Lung (tissue), 13 donors: ENCODE data around the gene SHB. TPM values are rescaled to one million over a fixed set of nuclear protein-coding genes. Genes with fewer than 3 reads are reported as not detected.

Source experiments
- ATAC-seq: fragments of 200-7000 bp; cut with Tn5 transposase; one replicate; pipeline ENCODE4 v1.9.1; 2020; ENCODE audit warnings: moderate number of reproducible peaks; ENCODE audit not compliant: insufficient read depth, low FRiP score
- DNase-seq, 3 donors: peaks; one replicate each; pipeline ENCODE4 v3.0.0-alpha.2; 2013 to 2017
- H3K27ac ChIP-seq, 2 donors: one replicate each; pipeline ENCODE4 v1.5.1; 2013; ENCODE audit warnings: mild to moderate bottlenecking in 2 of 2, moderate library complexity in 2 of 2, control low read depth in 1 of 2, inconsistent platforms in 1 of 2, low read depth in 1 of 2, low read length in 1 of 2
- H3K27me3 ChIP-seq, 3 donors: one replicate each; pipeline ENCODE4 v1.5.1; 2013; ENCODE audit warnings: low read length in 2 of 3; ENCODE audit not compliant: control insufficient read depth in 3 of 3, insufficient read depth in 3 of 3
- H3K36me3 ChIP-seq, 4 donors: one replicate each; pipeline ENCODE4 v1.5.1; 2013; ENCODE audit warnings: low read length in 4 of 4, mild to moderate bottlenecking in 1 of 4, moderate library complexity in 1 of 4; ENCODE audit not compliant: control insufficient read depth in 4 of 4, insufficient read depth in 4 of 4
- H3K4me1 ChIP-seq, 5 donors: one replicate each; pipeline ENCODE4 v1.5.1; 2013; ENCODE audit warnings: low read length in 5 of 5, mild to moderate bottlenecking in 2 of 5, moderate library complexity in 1 of 5; ENCODE audit not compliant: control insufficient read depth in 5 of 5, insufficient read depth in 5 of 5
- H3K4me3 ChIP-seq: one replicate; pipeline ENCODE4 v1.5.1; 2013; ENCODE audit warnings: mild to moderate bottlenecking, control low read depth, moderate library complexity
- H3K9ac ChIP-seq, 2 donors: one replicate each; pipeline ENCODE4 v1.5.1; 2013; ENCODE audit warnings: low read length in 2 of 2, control low read depth in 1 of 2; ENCODE audit not compliant: insufficient read depth in 1 of 2
- H3K9me3 ChIP-seq, 4 donors: one replicate each; pipeline ENCODE4 v1.5.1; 2013; ENCODE audit warnings: low read length in 3 of 4, mild to moderate bottlenecking in 1 of 4, moderate library complexity in 1 of 4; ENCODE audit not compliant: control insufficient read depth in 4 of 4, insufficient read depth in 3 of 4
- WGBS, 2 donors: extraction: QIAGEN DNeasy Blood & Tissue Kit; methylation state at CpG; one replicate each; pipeline ENCODE4 v1.1.7; 2013; 5-methylcytosine and 5-hydroxymethylcytosine counted together
- polyA plus RNA-seq, 2 donors: library from polyadenylated mRNA; stranded (reverse); fragments of 200-250 nt; gene quantifications; one replicate each; pipeline ENCODE4 v1.2.1, GENCODE V29; 2013
- small RNA-seq: library from RNA; depleted of rRNA; stranded (forward); fragments of <200 nt; gene quantifications from one replicate; pipeline ENCODE3, GENCODE V24; 2014; ENCODE audit warnings: low replicate concordance
- total RNA-seq, 2 donors: library from RNA; depleted of rRNA in 1 of 2; stranded (reverse); fragments of >200 nt in 1 of 2; gene quantifications; one replicate each; pipeline ENCODE4 v1.2.1, GENCODE V29; 2014 to 2021
- TF ChIP-seq, protein P1 (sequence below): IDR thresholded peaks from 2 replicates; pipeline ENCODE4 v1.5.1; 2012; ENCODE audit warnings: mild to moderate bottlenecking; ENCODE audit errors: control extremely low read depth, extremely low read depth
- donor health status: control.
- donor health status: control.
- donor health status: Bipolar disorder and iron deficiency.
- donor health status: healthy.
- donor health status: DM: yes; HTN: yes; CAD: no.

The SHB gene
- total and polyA plus RNA-seq, 4 donors = 10.8 to 32.3 (median 14.4) TPM

DNA sequence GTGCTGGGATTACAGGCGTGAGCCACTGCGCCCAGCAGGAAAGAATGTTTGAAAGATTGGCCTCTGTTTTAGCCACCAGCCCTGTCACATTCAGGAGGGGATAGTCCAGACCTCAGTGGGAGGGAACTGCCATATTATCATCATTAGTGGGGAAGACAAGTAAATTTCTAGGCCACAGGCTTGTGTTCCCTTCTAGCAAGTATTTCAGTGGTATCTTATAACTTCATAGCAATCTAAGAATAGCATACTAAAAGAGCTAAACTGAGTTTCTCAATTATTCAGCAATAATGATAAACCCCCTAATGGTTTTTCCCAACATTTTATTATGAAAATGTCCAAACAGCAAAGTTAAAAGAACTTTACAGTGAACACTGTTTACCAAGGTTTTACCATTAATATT lies 195.1 kb downstream of the SHB start:
- 94 to 97% methylated on average over 2 of the region's 2 CpGs for WGBS, 2 donors
- no peaks in the 10 kb centered on the region for H3K4me1 ChIP-seq
- TF ChIP-seq, protein P1, sequence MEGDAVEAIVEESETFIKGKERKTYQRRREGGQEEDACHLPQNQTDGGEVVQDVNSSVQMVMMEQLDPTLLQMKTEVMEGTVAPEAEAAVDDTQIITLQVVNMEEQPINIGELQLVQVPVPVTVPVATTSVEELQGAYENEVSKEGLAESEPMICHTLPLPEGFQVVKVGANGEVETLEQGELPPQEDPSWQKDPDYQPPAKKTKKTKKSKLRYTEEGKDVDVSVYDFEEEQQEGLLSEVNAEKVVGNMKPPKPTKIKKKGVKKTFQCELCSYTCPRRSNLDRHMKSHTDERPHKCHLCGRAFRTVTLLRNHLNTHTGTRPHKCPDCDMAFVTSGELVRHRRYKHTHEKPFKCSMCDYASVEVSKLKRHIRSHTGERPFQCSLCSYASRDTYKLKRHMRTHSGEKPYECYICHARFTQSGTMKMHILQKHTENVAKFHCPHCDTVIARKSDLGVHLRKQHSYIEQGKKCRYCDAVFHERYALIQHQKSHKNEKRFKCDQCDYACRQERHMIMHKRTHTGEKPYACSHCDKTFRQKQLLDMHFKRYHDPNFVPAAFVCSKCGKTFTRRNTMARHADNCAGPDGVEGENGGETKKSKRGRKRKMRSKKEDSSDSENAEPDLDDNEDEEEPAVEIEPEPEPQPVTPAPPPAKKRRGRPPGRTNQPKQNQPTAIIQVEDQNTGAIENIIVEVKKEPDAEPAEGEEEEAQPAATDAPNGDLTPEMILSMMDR = no peak
- H3K27me3 ChIP-seq = no peaks in the 10 kb centered on the region
- no peak overlapping the region for H3K9ac ChIP-seq
- ATAC-seq = no peak
- H3K4me3 ChIP-seq = no peak overlapping the region
- H3K36me3 ChIP-seq = peaks cover 2 to 8% (median 4%) of the 10 kb centered on the region in 4 donors
- no peak overlapping the region for H3K27ac ChIP-seq
- DNase-seq = no peak
- H3K9me3 ChIP-seq = peaks cover 0 to 5% (median under 1%) of the 10 kb centered on the region in 4 donors

DNA sequence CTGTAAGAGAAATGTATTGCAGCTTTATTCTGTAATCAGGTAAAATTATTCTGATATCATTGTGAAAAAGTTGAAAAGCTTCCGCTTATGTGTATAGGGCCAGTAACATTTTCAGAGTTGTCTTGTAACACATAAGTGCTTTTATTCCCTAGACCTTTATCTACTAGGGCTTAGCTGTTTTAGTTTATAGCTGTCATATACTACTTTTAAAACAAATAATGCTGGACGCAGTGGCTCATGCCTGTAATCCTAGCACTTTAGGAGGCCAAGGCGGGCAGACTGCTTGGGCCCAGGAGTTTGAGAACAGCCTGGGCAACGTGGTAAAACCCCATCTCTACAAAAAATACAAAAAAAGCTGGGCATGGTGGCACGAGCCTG lies 198.2 kb downstream of the SHB start:
- ATAC-seq (no peak), DNase-seq (no peak)
- Histone ChIP-seq H3K4me3 (no peak overlapping the region), H3K4me1 (no peaks in the 10 kb centered on the region), H3K27ac (no peak overlapping the region), H3K9ac (no peak overlapping the region), H3K9me3 (no peaks in the 10 kb centered on the region), H3K36me3 (peaks cover 0 to 2% (median under 1%) of the 10 kb centered on the region in 4 donors), H3K27me3 (no peaks in the 10 kb centered on the region)
- TF ChIP-seq, protein P1 = no peak
- 76 to 87% methylated on average over 5 of the region's 5 CpGs for WGBS, 2 donors

DNA sequence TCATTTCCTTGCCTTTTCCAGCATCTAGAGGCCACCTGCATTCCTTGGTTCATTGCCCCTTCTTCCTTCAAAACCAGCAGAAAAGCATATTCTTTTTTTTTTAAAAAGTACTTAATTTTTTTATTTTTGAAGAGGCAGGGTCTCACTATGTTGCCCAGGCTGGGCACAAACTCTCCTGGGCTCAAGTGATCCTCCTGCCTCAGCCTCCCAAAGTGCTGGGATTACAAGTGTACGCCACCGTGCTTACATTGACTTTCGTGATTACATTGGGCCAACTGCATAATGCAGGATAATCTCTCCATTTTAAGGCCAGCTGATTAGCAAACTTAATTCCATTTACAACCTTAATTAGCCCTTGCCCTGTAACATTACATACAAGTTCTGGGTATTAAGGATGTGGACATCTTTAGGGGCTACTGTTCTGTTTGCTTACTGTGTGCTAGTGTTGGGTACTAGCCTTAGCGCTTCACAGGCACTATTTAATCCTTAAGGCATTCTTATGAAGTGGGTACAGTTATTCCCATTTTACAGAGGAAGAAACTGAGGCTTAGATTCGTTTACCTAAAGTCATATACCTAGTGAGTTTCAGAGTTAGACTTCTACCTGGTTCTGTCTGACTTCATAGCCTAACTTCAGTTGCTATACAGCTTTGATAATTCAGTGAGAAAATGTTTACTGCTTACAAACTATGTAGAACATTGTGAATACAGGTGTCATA lies 198.8 kb downstream of the SHB start:
- no peaks in the 10 kb centered on the region for H3K9me3 ChIP-seq
- peaks cover 0 to 4% (median under 1%) of the 10 kb centered on the region in 4 donors for H3K36me3 ChIP-seq
- no peak overlapping the region for H3K9ac ChIP-seq
- no peak for DNase-seq
- TF ChIP-seq, protein P1 = no peak
- WGBS, 2 donors = 96 to 98% methylated on average over 5 of the region's 5 CpGs
- no peaks in the 10 kb centered on the region for H3K4me1 ChIP-seq
- ATAC-seq = no peak
- no peak overlapping the region for H3K27ac ChIP-seq
- no peaks in the 10 kb centered on the region for H3K27me3 ChIP-seq
- no peak overlapping the region for H3K4me3 ChIP-seq

Small RNAs within 50 kb of the gene (small RNA-seq; reads per million reads assigned to genes)
- gene RNU7-124P = not detected

Other genes starting within 250 kb of the SHB start
- gene SLC25A51, start 165.1 kb downstream of the SHB start, total RNA-seq = 10 to 100 TPM; 25.2 to 30.1 TPM
- gene SLC25A51, start 165.1 kb downstream of the SHB start, polyA plus RNA-seq = 1 to 10 TPM; 6.2 to 9.3 TPM